HAP-1 (cell line): ENCODE results near the gene AKAP1.

Experiments used
- DNase-seq, 2 experiments: peaks; one replicate each; pipeline ENCODE4 v3.0.0-alpha.2; 2016 to 2020; ENCODE audit warnings: low spot score in 2 of 2
- H3K27me3 ChIP-seq: fragments of 250-450 bp; sonication (Bioruptor Pico); 2 replicates; pipeline ENCODE4 v1.5.1; 2020; ENCODE audit warnings: low read depth, mild to moderate bottlenecking, moderate library complexity
- H3K36me3 ChIP-seq: fragments of 250-450 bp; sonication (Bioruptor Pico); replicated peaks from 2 replicates; pipeline ENCODE4 v1.5.1; 2020; ENCODE audit warnings: mild to moderate bottlenecking
- H3K4me1 ChIP-seq: fragments of 250-450 bp; sonication (Bioruptor Pico); 2 replicates; pipeline ENCODE4 v1.5.1; 2020; ENCODE audit warnings: mild to moderate bottlenecking
- H3K4me3 ChIP-seq: fragments of 250-450 bp; sonication (Bioruptor Pico); 2 replicates; pipeline ENCODE4 v1.5.1; 2020; ENCODE audit warnings: mild to moderate bottlenecking, moderate library complexity
- H3K9me3 ChIP-seq: fragments of 250-450 bp; sonication (Bioruptor Pico); 2 replicates; pipeline ENCODE4 v1.5.1; 2020; ENCODE audit warnings: mild to moderate bottlenecking, moderate library complexity
- in situ Hi-C: fragments of 300-500 bp; cut with MboI; formaldehyde crosslinking; loops from 3 replicates; pipeline ENCODE4 v1.14.3; 2020; ENCODE audit warnings: low sequenced_read_pairs, inconsistent platforms, mixed read lengths

Gene AKAP1

DNA sequence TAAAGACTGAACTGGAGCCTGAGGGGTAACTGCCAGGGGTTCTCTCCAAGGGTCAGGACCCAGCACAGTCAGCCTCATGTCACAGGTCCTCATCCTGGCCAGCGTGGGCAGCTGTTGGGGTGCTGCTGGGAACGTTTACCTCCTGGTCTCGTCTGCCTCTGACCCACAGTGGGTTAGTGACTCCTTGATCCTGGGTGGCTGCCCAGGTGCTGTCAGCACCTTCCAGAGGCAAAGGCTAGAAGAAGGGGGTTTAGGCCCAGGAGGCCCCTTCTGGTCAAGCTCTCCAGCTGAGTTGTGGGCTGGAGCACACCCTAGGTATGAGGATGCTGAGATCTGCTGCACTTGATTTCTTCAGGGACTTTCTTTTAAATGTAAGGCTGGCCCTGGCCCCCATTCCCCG, 30.3 kb downstream of the AKAP1 start:
- Histone ChIP-seq H3K4me3 (no peak overlapping the region), H3K4me1 (no peaks in the 10 kb centered on the region), H3K36me3 (peaks cover 48% of the 10 kb centered on the region), H3K27me3 (no peaks in the 10 kb centered on the region), H3K9me3 (no peaks in the 10 kb centered on the region)
- no peak for DNase-seq
- in situ Hi-C loops, result no loop called here

DNA sequence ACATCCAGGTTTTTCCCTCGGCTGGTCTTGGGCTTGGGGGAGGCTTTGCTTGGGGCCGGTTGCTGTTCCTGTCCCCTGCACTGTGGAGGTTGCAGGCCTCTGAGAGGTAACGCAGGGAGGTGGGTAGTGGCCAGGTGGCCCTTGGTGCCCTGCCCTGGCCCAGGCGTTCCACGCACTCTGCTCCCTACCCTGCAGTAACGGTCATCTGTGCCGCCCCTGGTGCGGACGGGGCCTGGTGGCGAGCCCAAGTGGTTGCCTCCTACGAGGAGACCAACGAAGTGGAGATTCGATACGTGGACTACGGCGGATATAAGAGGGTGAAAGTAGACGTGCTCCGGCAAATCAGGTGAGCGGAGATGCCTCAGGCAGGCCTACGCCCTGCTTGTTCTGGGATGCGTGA, 30.9 kb downstream of the AKAP1 start:
- Histone ChIP-seq H3K36me3 (peaks cover 48% of the 10 kb centered on the region), H3K9me3 (no peaks in the 10 kb centered on the region), H3K4me3 (no peak overlapping the region), H3K4me1 (no peaks in the 10 kb centered on the region), H3K27me3 (no peaks in the 10 kb centered on the region)
- in situ Hi-C loops, result no loop called here
- DNase-seq, result no peak

DNA sequence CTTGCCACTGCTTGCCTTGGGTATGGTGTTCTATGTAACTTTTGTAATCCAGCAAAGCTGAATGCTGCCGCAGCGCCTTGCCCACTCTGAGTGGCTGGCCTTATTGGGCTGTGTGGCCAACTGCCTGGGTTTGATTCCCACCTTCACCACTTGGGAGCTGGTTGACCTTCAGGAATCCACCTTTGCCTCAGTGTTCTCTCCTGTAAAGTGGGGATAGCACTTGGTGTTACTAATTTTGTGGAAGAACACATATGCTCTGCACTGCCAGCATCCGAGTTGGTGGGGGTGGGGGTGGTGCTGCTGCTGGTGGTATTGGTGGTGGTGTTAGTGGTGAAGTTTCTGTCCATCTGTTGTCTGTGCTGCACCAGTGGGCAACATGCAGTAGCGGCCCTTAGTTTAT, 32.8 kb downstream of the AKAP1 start:
- no peak for DNase-seq
- H3K4me3 ChIP-seq, result no peak overlapping the region
- in situ Hi-C loops, result no loop called here
- H3K9me3 ChIP-seq, result no peaks in the 10 kb centered on the region
- no peaks in the 10 kb centered on the region for H3K4me1 ChIP-seq
- H3K36me3 ChIP-seq, result peaks cover 54% of the 10 kb centered on the region
- no peaks in the 10 kb centered on the region for H3K27me3 ChIP-seq

DNA sequence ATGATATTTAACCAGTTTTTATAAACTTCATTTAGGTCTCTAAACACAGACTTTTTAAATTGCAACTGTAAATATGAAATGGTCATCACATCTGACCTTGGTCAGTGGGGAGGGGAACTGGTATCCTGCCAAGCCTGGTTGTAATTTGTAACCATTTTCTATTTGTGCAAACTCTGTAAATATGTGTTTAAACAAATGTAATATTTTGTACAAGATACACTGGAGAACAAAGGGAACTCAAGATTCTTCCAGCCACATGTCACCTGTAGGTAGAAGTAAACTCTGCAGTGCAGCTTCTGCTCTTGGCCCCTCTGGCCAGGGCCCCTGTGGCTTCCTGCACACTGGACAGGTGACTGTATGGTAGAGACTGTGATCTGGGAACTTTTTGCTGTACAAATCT, 35.8 kb downstream of the AKAP1 start:
- no peaks in the 10 kb centered on the region for H3K9me3 ChIP-seq
- in situ Hi-C loops, result loop anchor here (10.0 kb wide), 2 partner anchors 624 to 714 kb away; partner anchors contain the start of gene CCDC182
- no peak for DNase-seq
- H3K4me3 ChIP-seq, result no peak overlapping the region
- H3K27me3 ChIP-seq, result no peaks in the 10 kb centered on the region
- H3K36me3 ChIP-seq, result peaks cover 44% of the 10 kb centered on the region
- H3K4me1 ChIP-seq, result no peaks in the 10 kb centered on the region

DNA sequence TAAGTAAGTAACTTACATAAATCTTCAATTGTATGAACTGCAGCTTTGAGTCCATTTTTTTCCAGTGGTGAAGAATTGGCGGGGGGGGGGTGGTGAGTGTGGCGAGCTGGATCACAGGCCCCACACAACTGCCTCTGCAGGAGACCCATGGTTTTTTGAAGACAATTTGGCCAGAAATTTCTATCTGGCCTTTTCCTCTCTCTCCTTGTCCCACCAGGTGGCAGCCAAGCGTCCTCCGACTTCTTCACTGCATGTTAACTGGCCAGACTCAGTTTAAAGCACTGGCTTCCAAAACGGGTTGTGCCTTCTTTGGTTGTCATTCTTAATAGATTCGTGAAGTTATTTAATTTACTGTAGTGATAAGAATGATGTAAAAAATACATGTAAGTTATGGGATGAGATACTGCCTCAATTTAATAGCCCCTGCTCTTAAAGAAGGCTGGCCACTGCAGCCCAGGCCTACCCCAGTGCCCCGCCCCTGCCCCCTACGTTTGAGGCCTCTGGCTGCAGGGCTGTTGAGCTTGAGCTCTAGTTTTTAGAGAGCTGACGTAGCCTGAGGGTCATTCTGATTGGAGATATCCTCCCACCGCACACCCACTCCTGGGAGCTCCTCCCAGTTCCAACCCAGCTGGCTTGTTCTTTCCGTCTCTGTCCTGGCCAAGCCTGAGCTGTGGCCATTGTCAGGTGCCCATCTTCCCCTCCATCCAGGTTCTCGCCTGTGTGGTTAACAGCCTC, 36.4 kb downstream of the AKAP1 start:
- DNase-seq, result peak in 1 of 2 experiments; percentile 69
- Histone ChIP-seq H3K4me3 (no peak overlapping the region), H3K36me3 (peaks cover 43% of the 10 kb centered on the region)

GRCh38 chr17:57124053-57124452, 39.0 kb downstream of the AKAP1 start:
- Histone ChIP-seq H3K4me1 (no peaks in the 10 kb centered on the region), H3K27me3 (no peaks in the 10 kb centered on the region), H3K4me3 (no peak overlapping the region), H3K36me3 (peaks cover 25% of the 10 kb centered on the region), H3K9me3 (no peaks in the 10 kb centered on the region)
- DNase-seq, result no peak
- in situ Hi-C loops, result loop anchor here (10.0 kb wide), 2 partner anchors 621 to 711 kb away; partner anchors contain the start of gene CCDC182

More for the DNA sequence above, 36.4 kb downstream of the AKAP1 start:
- Histone ChIP-seq H3K9me3 (no peaks in the 10 kb centered on the region), H3K4me1 (no peaks in the 10 kb centered on the region), H3K27me3 (no peaks in the 10 kb centered on the region)
- in situ Hi-C loops, result loop anchor here (10.0 kb wide), 2 partner anchors 623 to 713 kb away; partner anchors contain the start of gene CCDC182

- Histone ChIP-seq H3K36me3 (peaks cover 17% of the 10 kb centered on the region), H3K4me3 (no peak overlapping the region), H3K9me3 (no peaks in the 10 kb centered on the region), H3K4me1 (no peaks in the 10 kb centered on the region), H3K27me3 (no peaks in the 10 kb centered on the region)
- no peak for DNase-seq
- in situ Hi-C loops, result loop anchor here (10.0 kb wide), 2 partner anchors 619 to 709 kb away; partner anchors contain the start of gene CCDC182
Observed at GRCh38 chr17:57125406-57125805, 40.4 kb downstream of the AKAP1 start.

DNA sequence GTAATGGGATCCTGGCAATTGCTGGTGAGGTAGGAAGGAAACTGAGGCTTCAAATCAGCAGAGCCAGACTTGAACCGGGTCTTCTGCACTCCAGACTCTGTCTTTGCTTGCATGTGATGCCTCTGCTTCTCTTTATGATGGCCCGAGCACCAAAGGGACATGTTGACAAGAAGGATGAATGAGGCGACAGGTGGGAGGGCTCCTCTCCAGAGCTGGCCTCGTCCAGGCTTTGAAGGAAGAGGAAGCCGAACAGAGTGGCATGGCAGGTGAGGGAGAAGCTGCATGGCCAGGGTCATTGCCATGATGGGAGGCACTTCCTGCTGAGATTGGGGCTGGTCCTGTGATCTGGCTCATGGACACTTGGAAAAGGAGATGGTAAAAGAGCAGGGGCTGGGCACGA, 40.8 kb downstream of the AKAP1 start:
- no peak overlapping the region for H3K4me3 ChIP-seq
- no peak for DNase-seq
- H3K4me1 ChIP-seq, result no peaks in the 10 kb centered on the region
- no peaks in the 10 kb centered on the region for H3K27me3 ChIP-seq
- peaks cover 17% of the 10 kb centered on the region for H3K36me3 ChIP-seq
- in situ Hi-C loops, result loop anchor here (10.0 kb wide), 2 partner anchors 619 to 709 kb away; partner anchors contain the start of gene CCDC182
- no peaks in the 10 kb centered on the region for H3K9me3 ChIP-seq

- Histone ChIP-seq H3K4me3 (no peak overlapping the region), H3K9me3 (no peaks in the 10 kb centered on the region), H3K36me3 (no peaks in the 10 kb centered on the region; the same call in 1 of the 2 replicates), H3K27me3 (no peaks in the 10 kb centered on the region), H3K4me1 (peaks cover 11% of the 10 kb centered on the region)
- in situ Hi-C loops, result no loop called here
- DNase-seq, result peak; percentile 66 to 91
Observed at GRCh38 chr17:57130708-57131461, 45.8 kb downstream of the AKAP1 start.

- no peaks in the 10 kb centered on the region for H3K27me3 ChIP-seq
- peaks cover 11% of the 10 kb centered on the region for H3K4me1 ChIP-seq
- DNase-seq, result no peak
- no peak overlapping the region for H3K4me3 ChIP-seq
- in situ Hi-C loops, result no loop called here
- H3K9me3 ChIP-seq, result no peaks in the 10 kb centered on the region
- no peaks in the 10 kb centered on the region for H3K36me3 ChIP-seq
Observed at GRCh38 chr17:57132663-57133062, 47.6 kb downstream of the AKAP1 start.

- H3K4me1 ChIP-seq, result peaks cover 11% of the 10 kb centered on the region
- no peaks in the 10 kb centered on the region for H3K9me3 ChIP-seq
- no peaks in the 10 kb centered on the region for H3K27me3 ChIP-seq
- DNase-seq, result peak; percentile 21 to 29
- in situ Hi-C loops, result no loop called here
- no peaks in the 10 kb centered on the region for H3K36me3 ChIP-seq
- no peak overlapping the region for H3K4me3 ChIP-seq
Observed at GRCh38 chr17:57133486-57133885, 48.4 kb downstream of the AKAP1 start.

- Histone ChIP-seq H3K36me3 (no peaks in the 10 kb centered on the region), H3K4me3 (no peak overlapping the region), H3K4me1 (peaks cover 11% of the 10 kb centered on the region), H3K27me3 (no peaks in the 10 kb centered on the region), H3K9me3 (no peaks in the 10 kb centered on the region)
- in situ Hi-C loops, result no loop called here
- no peak for DNase-seq
Observed at GRCh38 chr17:57135026-57135788, 50.2 kb downstream of the AKAP1 start.

- no peaks in the 10 kb centered on the region for H3K9me3 ChIP-seq
- H3K4me1 ChIP-seq, result peaks cover 11% of the 10 kb centered on the region
- in situ Hi-C loops, result no loop called here
- H3K4me3 ChIP-seq, result no peak overlapping the region
- no peaks in the 10 kb centered on the region for H3K36me3 ChIP-seq
- no peak for DNase-seq
- H3K27me3 ChIP-seq, result no peaks in the 10 kb centered on the region
Observed at GRCh38 chr17:57135789-57136291, 50.8 kb downstream of the AKAP1 start.
